Measurements from ENCODE around the gene SNORC.

The SNORC gene

GRCh38 chr2:232879618-232880494, 9.8 kb downstream of the SNORC start:
- no peak overlapping the region for H3K27ac ChIP-seq
- no peak overlapping the region for H3K4me3 ChIP-seq

- no peak overlapping the region for H3K27ac ChIP-seq
- no peak overlapping the region for H3K4me3 ChIP-seq
Observed at GRCh38 chr2:232880764-232881351, 10.8 kb downstream of the SNORC start.

- no peak overlapping the region for H3K27ac ChIP-seq
Observed at GRCh38 chr2:232882085-232882484, 12.0 kb downstream of the SNORC start.

GRCh38 chr2:232882505-232883115, 12.5 kb downstream of the SNORC start:
- Histone ChIP-seq H3K4me3 (no peak overlapping the region), H3K27ac (no peak overlapping the region)

More at GRCh38 chr2:232882085-232882484, 12.0 kb downstream of the SNORC start:
- no peak overlapping the region for H3K4me3 ChIP-seq

GRCh38 chr2:232883116-232883721, 13.2 kb downstream of the SNORC start:
- H3K27ac ChIP-seq, result no peak overlapping the region

GRCh38 chr2:232884001-232884421, 13.9 kb downstream of the SNORC start:
- no peak overlapping the region for H3K4me3 ChIP-seq
- H3K27ac ChIP-seq, result no peak overlapping the region

More at GRCh38 chr2:232883116-232883721, 13.2 kb downstream of the SNORC start:
- H3K4me3 ChIP-seq, result no peak overlapping the region

GRCh38 chr2:232884549-232885263, 14.6 kb downstream of the SNORC start:
- Histone ChIP-seq H3K27ac (no peak overlapping the region), H3K4me3 (no peak overlapping the region)

GRCh38 chr2:232885264-232885961, 15.3 kb downstream of the SNORC start:
- no peak overlapping the region for H3K4me3 ChIP-seq
- H3K27ac ChIP-seq, result peak overlapping the region in 1 of 21 experiments; percentile 5

- Histone ChIP-seq H3K4me3 (no peak overlapping the region), H3K27ac (no peak overlapping the region)
Observed at GRCh38 chr2:232886176-232886575, 16.1 kb downstream of the SNORC start.

- H3K4me3 ChIP-seq, result no peak overlapping the region
- no peak overlapping the region for H3K27ac ChIP-seq
Observed at GRCh38 chr2:232886632-232887031, 16.6 kb downstream of the SNORC start.

- no peak overlapping the region for H3K27ac ChIP-seq
- H3K4me3 ChIP-seq, result no peak overlapping the region
Observed at GRCh38 chr2:232887171-232887850, 17.2 kb downstream of the SNORC start.

GRCh38 chr2:232888099-232888836, 18.2 kb downstream of the SNORC start:
- Histone ChIP-seq H3K4me3 (no peak overlapping the region), H3K27ac (no peak overlapping the region)

GRCh38 chr2:232888839-232889529, 18.9 kb downstream of the SNORC start:
- Histone ChIP-seq H3K4me3 (no peak overlapping the region), H3K27ac (no peak overlapping the region)

GRCh38 chr2:232889876-232890401, 19.9 kb downstream of the SNORC start:
- H3K27ac ChIP-seq, result no peak overlapping the region
- H3K4me3 ChIP-seq, result no peak overlapping the region

- Histone ChIP-seq H3K4me3 (no peak overlapping the region), H3K27ac (no peak overlapping the region)
Observed at GRCh38 chr2:232890536-232890895, 20.5 kb downstream of the SNORC start.

GRCh38 chr2:232890896-232891601, 21.0 kb downstream of the SNORC start:
- no peak overlapping the region for H3K4me3 ChIP-seq
- H3K27ac ChIP-seq, result peak overlapping the region in 4 of 21 experiments; percentile 15 to 45 (median 34)
